GM06990 (cell line): ENCODE results near the gene MYOC.

Experiments used
- DNase-seq: peaks from one replicate; pipeline ENCODE4 v3.0.0-alpha.2; 2011; ENCODE audit not compliant: insufficient read length; ENCODE audit errors: extremely low read depth
- H3K27me3 ChIP-seq: replicated peaks from 2 replicates; pipeline ENCODE4 v1.6.0; 2011; ENCODE audit warnings: low read length; ENCODE audit not compliant: control insufficient read depth, insufficient read depth
- H3K36me3 ChIP-seq: 2 replicates; pipeline ENCODE4 v1.5.1; 2011; ENCODE audit warnings: low read length; ENCODE audit not compliant: control insufficient read depth, insufficient read depth
- H3K4me3 ChIP-seq: replicated peaks from 2 replicates; pipeline ENCODE4 v1.5.1; 2011; ENCODE audit warnings: low read depth, mild to moderate bottlenecking, control low read depth, low read length
- TF ChIP-seq, protein P1 (sequence below): IDR thresholded peaks from 2 replicates; pipeline ENCODE4 v1.5.1; 2011; ENCODE audit warnings: low read length, control low read depth, mild to moderate bottlenecking, inconsistent platforms; ENCODE audit not compliant: insufficient read depth, poor library complexity, severe bottlenecking

MYOC gene

GRCh38 chr1:171643156-171643555 is 9.3 kb downstream of the MYOC start:
- no peak for DNase-seq
- Histone ChIP-seq H3K27me3 (no peaks in the 10 kb centered on the region; the same call in 1 of the 2 replicates), H3K36me3 (no peaks in the 10 kb centered on the region), H3K4me3 (no peak overlapping the region)
- TF ChIP-seq, protein P1, sequence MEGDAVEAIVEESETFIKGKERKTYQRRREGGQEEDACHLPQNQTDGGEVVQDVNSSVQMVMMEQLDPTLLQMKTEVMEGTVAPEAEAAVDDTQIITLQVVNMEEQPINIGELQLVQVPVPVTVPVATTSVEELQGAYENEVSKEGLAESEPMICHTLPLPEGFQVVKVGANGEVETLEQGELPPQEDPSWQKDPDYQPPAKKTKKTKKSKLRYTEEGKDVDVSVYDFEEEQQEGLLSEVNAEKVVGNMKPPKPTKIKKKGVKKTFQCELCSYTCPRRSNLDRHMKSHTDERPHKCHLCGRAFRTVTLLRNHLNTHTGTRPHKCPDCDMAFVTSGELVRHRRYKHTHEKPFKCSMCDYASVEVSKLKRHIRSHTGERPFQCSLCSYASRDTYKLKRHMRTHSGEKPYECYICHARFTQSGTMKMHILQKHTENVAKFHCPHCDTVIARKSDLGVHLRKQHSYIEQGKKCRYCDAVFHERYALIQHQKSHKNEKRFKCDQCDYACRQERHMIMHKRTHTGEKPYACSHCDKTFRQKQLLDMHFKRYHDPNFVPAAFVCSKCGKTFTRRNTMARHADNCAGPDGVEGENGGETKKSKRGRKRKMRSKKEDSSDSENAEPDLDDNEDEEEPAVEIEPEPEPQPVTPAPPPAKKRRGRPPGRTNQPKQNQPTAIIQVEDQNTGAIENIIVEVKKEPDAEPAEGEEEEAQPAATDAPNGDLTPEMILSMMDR, result no peak

- Histone ChIP-seq H3K4me3 (no peak overlapping the region), H3K36me3 (no peaks in the 10 kb centered on the region), H3K27me3 (no peaks in the 10 kb centered on the region; the same call in 1 of the 2 replicates)
- no peak for DNase-seq
- TF ChIP-seq, protein P1, result no peak
These were observed 10.3 kb downstream of the MYOC start for GRCh38 chr1:171642197-171642596.

GRCh38 chr1:171641076-171641864 is 11.2 kb downstream of the MYOC start:
- no peaks in the 10 kb centered on the region; the same call in 1 of the 2 replicates for H3K27me3 ChIP-seq
- TF ChIP-seq, protein P1, result no peak
- DNase-seq, result no peak
- no peaks in the 10 kb centered on the region for H3K36me3 ChIP-seq
- no peak overlapping the region for H3K4me3 ChIP-seq

DNA sequence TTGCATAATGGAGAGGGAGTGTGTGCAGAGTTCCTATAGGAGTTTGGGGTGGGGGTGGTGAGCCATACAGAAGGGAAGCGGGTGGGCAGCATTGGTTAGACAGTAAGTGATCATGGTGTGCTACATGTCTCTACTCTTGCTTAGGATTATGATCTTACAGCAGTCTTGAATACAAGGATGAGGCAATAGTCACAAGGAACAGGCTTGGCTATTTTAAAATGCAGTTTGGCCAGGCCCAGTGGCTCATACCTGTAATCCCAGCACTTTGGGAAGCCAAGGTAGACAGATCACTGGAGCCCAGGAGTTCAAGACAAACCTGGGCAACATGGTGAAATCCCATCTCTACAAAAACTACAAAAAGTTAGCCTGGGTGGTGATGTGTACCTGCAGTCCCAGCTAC is 12.3 kb downstream of the MYOC start:
- TF ChIP-seq, protein P1, result no peak

GRCh38 chr1:171637928-171638576 is 14.4 kb downstream of the MYOC start:
- H3K27me3 ChIP-seq, result peaks cover 2% of the 10 kb centered on the region
- TF ChIP-seq, protein P1, result no peak

More for the DNA sequence above, 12.3 kb downstream of the MYOC start:
- H3K36me3 ChIP-seq, result no peaks in the 10 kb centered on the region
- no peak overlapping the region for H3K4me3 ChIP-seq
- DNase-seq, result no peak
- no peaks in the 10 kb centered on the region; the same call in none of the 2 replicates for H3K27me3 ChIP-seq

More at GRCh38 chr1:171637928-171638576, 14.4 kb downstream of the MYOC start:
- no peaks in the 10 kb centered on the region for H3K36me3 ChIP-seq
- DNase-seq, result no peak
- no peak overlapping the region for H3K4me3 ChIP-seq
